ENCODE results near the gene TMC6. TPM values are rescaled to one million over a fixed set of nuclear protein-coding genes. Genes with fewer than 3 reads are reported as not detected.
"Not testable (repeated sequence)": the region's sequence is repeated elsewhere in the genome, so short reads cannot be mapped to it uniquely, and the experiment has no call there.

Gene TMC6
- total RNA-seq: 580 and 586 TPM in 2 replicates

GRCh38 chr17:78128551-78129350 lies at the start of gene TMC6:
Gene TMC6, minus strand, starts transcription at chr17:78128755. Its CDS starts 1,923 bp downstream, at chr17:78126832.
- intact Hi-C loops (cut with micrococcal nuclease): loop anchor here (1.0 to 5.0 kb wide), 5 partner anchors 59 to 676 kb away; partner anchors contain the start of genes AFMID, SOCS3, TK1 and TNRC6C

GRCh38 chr17:78176548-78177025 lies 48.0 kb upstream of the TMC6 start:
- intact Hi-C loops (cut with micrococcal nuclease): loop anchor here (1.0 to 5.0 kb wide), 6 partner anchors 11 to 294 kb away; partner anchors contain the start of genes AFMID and TK1

GRCh38 chr17:78175643-78175981 lies 47.1 kb upstream of the TMC6 start:
- intact Hi-C loops (cut with micrococcal nuclease): loop anchor here (5.0 kb wide), 1 partner anchor 293 kb away; no protein-coding TSS in a partner anchor

- intact Hi-C loops (cut with micrococcal nuclease): loop anchor here (5.0 kb wide), 1 partner anchor 293 kb away; no protein-coding TSS in a partner anchor
Observed at GRCh38 chr17:78174870-78175642, 46.5 kb upstream of the TMC6 start.

GRCh38 chr17:78174346-78174869 lies 45.9 kb upstream of the TMC6 start:
- intact Hi-C loops (cut with micrococcal nuclease): no loop called here

- intact Hi-C loops (cut with micrococcal nuclease): no loop called here
Observed at GRCh38 chr17:78173097-78173715, 44.7 kb upstream of the TMC6 start.

GRCh38 chr17:78172249-78173051 lies 43.9 kb upstream of the TMC6 start:
- intact Hi-C loops (cut with micrococcal nuclease): no loop called here

- intact Hi-C loops (cut with micrococcal nuclease): not testable (repeated sequence)
Observed at GRCh38 chr17:78171591-78172248, 43.2 kb upstream of the TMC6 start.

- intact Hi-C loops (cut with micrococcal nuclease): no loop called here
Observed at GRCh38 chr17:78170692-78171590, 42.4 kb upstream of the TMC6 start.

GRCh38 chr17:78168903-78169793 lies 40.6 kb upstream of the TMC6 start:
- intact Hi-C loops (cut with micrococcal nuclease): loop anchor here (1.0 to 10.0 kb wide), 8 partner anchors 18 to 806 kb away; partner anchors contain the start of genes AFMID, BIRC5, LGALS3BP and TK1

GRCh38 chr17:78168242-78168902 lies 39.8 kb upstream of the TMC6 start, which contains the start of gene SYNGR2:
Gene SYNGR2, plus strand, starts transcription at chr17:78168581. Its CDS starts 36 bp downstream, at chr17:78168617.
- intact Hi-C loops (cut with micrococcal nuclease): loop anchor here (1.0 to 10.0 kb wide), 8 partner anchors 19 to 806 kb away; partner anchors contain the start of genes AFMID, BIRC5, LGALS3BP and TK1

- intact Hi-C loops (cut with micrococcal nuclease): loop anchor here (5.0 to 10.0 kb wide), 2 partner anchors 34 to 808 kb away; partner anchors contain the start of genes LGALS3BP and TMC8
Observed at GRCh38 chr17:78166416-78166815, 37.9 kb upstream of the TMC6 start.

- intact Hi-C loops (cut with micrococcal nuclease): loop anchor here (5.0 to 10.0 kb wide), 2 partner anchors 33 to 810 kb away; partner anchors contain the start of genes LGALS3BP and TMC8
Observed at GRCh38 chr17:78164748-78165607, 36.4 kb upstream of the TMC6 start.

- intact Hi-C loops (cut with micrococcal nuclease): loop anchor here (10.0 kb wide), 1 partner anchor 811 kb away; the partner anchor contains the start of gene LGALS3BP
Observed at GRCh38 chr17:78163881-78164747, 35.6 kb upstream of the TMC6 start.

All from T-helper 1 cell treated with Interleukin-12 subunit alpha and Interleukin-12 subunit beta and Interleukin-4 antibody, amounts not matched to agents 30 ng/mL and 1 ng/mL, for 36 hours (primary cell).